GM23248 (cell line): ENCODE data around the gene OMP.

Experiments
- EZH2 ChIP-seq: fragments of 200-600 bp; sonication (generic); IDR thresholded peaks from 2 replicates; pipeline ENCODE4 v1.6.1; 2018; ENCODE audit warnings: antibody characterized with exemption, mild to moderate bottlenecking; ENCODE audit not compliant: insufficient read depth, poor library complexity, severe bottlenecking
- EZH2phosphoT487 ChIP-seq: fragments of 200-600 bp; sonication (generic); IDR thresholded peaks from 2 replicates; pipeline ENCODE4 v1.6.1; 2018; ENCODE audit warnings: antibody characterized with exemption, moderate library complexity, mild to moderate bottlenecking, low read depth; ENCODE audit not compliant: insufficient read depth

DNA sequence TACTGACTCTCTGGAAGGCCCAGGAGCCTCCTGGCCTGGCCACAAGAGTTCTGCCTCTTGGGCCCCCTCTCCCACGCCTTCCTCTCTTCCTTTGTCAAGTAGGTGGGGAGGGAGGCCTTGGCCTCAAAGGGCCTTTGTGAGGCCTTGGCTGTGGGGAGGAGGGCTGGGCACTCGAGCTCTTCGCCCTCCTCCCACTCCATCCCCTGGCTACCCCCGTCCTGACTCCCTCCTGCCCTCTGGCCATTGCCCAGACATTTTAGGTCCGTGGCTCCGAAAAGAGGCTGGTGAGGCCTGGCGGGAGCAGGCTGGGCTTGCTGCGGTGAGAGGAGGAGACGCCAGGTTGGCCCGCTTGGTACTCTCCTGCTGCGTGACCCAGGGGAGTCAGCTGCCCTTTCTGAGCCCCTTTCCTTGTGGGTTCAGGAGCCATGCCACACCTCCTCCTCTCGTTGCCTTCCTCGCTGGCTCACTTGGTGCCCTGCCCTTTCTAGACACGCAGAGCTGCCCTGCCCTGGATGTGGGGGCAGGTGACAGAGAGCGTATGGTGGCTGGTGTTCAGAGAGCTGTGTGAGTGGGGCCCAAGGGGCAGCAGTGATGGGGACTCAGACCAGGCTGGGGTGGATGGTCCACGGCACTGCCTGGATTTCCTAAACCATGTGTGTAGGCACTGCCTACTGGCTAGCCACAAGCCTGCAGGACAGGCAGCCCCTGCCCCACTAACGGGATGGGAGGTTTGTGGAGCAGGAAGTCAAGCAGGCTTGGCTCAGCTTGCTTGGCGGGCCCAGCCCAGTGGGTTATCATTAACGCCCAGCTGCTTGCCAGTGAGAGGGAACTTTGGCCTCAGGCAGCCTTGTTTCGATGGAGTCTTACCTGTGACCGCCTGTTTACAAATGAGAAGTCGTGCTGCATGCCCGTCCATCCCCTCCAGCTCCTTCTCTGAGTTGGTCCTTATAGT lies 15.8 kb upstream of the OMP start:
- TF ChIP-seq EZH2 (no peak), EZH2phosphoT487 (no peak)
